HG03571 (cell line): ENCODE measurements around the gene AMHR2.

Source experiments
- ATAC-seq: cut with Tn5 transposase; IDR thresholded peaks from one replicate; pipeline ENCODE4 v1.9.1; 2021; ENCODE audit not compliant: unreplicated experiment

The AMHR2 gene

DNA sequence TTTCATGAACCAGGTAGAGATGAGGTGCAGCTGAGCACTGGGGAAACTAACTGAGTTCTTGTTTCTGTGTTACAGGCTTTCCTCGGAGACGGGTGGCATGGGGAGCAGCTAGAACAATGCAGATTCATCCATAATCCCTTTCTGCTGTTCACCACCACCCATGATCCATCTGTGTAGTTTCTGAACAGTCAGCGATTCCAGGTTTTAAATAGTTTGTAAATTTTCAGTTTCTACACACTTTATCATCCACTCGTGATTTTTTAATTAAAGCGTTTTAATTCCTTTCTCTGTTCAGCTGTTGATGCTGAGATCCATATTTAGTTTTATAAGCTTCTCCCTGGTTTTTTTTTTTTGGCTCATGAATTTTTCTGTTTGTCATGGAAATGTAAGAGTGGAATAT is 55.7 kb downstream of the AMHR2 start:
- no peak for ATAC-seq

DNA sequence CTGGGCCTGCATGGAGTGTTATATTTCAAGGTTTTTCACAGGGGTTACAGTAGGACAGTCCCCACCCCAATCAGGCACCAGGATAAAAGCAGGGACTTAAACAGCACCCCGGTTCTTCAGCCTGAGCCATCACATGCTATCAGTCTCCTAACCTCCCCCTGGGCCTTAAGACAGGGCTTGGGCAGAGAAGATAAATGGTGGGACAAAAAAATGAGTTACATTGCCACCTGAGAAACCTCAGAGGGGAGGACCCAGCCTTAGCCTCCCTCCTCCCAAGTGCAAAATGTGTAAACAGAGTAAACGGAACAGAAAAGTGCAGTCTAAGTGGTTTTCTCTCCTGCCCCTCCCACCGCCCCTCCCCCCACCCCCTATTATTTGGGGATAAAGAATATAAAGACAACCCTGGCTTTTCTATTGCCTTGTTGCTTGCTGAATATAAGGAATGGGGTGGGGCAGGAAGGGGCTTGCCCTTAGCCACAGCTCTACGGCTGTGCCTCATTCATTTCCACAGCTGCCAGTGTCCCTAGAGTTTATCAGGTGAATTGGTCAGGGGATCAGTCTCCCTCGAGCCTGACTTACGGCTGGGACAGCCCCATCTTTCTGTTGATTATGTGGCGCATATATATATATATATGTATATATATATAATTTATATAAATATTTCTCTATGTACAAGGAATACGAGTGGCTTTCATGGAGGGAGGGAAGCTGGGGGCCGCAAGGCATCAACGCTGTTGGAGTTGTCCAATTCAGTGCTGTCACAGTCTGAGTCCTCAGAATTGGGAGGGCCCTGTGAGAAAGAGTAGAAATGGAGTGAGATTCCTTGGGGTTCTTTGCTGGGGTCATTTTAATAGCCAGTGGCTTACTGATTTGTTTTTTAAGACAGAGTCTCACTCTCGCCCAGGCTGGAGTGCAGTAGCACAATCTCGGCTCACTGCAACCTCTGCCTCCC is 57.1 kb downstream of the AMHR2 start:
- no peak for ATAC-seq
